NCI-H2081 (cell line): ENCODE data around the gene AIG1.
"Not testable (repeated sequence)": the region's sequence is repeated elsewhere in the genome, so short reads cannot be mapped to it uniquely, and the experiment has no call there.

ENCODE experiments used
- DNase-seq, 2 experiments: peaks; one replicate each; lab custom pipeline; 2025; lab: John Stamatoyannopoulos, UW

Gene AIG1

GRCh38 chr6:143060806-143061596 is at the start of gene AIG1:
Gene AIG1 (plus strand): TSS chr6:143060889. CDS start chr6:143060926, 37 bp downstream.
- DNase-seq, result peak; percentile 27 to 54

GRCh38 chr6:143014764-143015163 is 45.9 kb upstream of the AIG1 start:
- no peak for DNase-seq

GRCh38 chr6:143015300-143015706 is 45.4 kb upstream of the AIG1 start:
- DNase-seq, result no peak

- no peak for DNase-seq
These were observed 41.7 kb upstream of the AIG1 start for GRCh38 chr6:143018955-143019354.

- DNase-seq, result not testable (repeated sequence)
These were observed 39.8 kb upstream of the AIG1 start for GRCh38 chr6:143020862-143021261.

GRCh38 chr6:143021543-143021942 is 39.1 kb upstream of the AIG1 start:
- DNase-seq, result no peak

GRCh38 chr6:143022587-143022986 is 38.1 kb upstream of the AIG1 start:
- DNase-seq, result no peak

- no peak for DNase-seq
These were observed 37.0 kb upstream of the AIG1 start for GRCh38 chr6:143023695-143024094.

- DNase-seq, result no peak
These were observed 35.7 kb upstream of the AIG1 start for GRCh38 chr6:143024977-143025376.

- DNase-seq, result no peak
These were observed 33.8 kb upstream of the AIG1 start for GRCh38 chr6:143026696-143027449.

GRCh38 chr6:143034689-143035334 is 25.9 kb upstream of the AIG1 start:
- no peak for DNase-seq

GRCh38 chr6:143037470-143037869 is 23.2 kb upstream of the AIG1 start:
- DNase-seq, result no peak

- DNase-seq, result no peak
These were observed 21.9 kb upstream of the AIG1 start for GRCh38 chr6:143038833-143039232.

GRCh38 chr6:143039548-143039947 is 21.1 kb upstream of the AIG1 start:
- DNase-seq, result no peak

- DNase-seq, result no peak
These were observed 20.7 kb upstream of the AIG1 start for GRCh38 chr6:143040018-143040417.

GRCh38 chr6:143044345-143044744 is 16.3 kb upstream of the AIG1 start:
- not testable (repeated sequence) for DNase-seq

GRCh38 chr6:143049611-143050010 is 11.1 kb upstream of the AIG1 start:
- no peak for DNase-seq

GRCh38 chr6:143050509-143050908 is 10.2 kb upstream of the AIG1 start:
- DNase-seq, result no peak

GRCh38 chr6:143052282-143052681 is 8.4 kb upstream of the AIG1 start:
- no peak for DNase-seq

- DNase-seq, result no peak
These were observed 6.8 kb upstream of the AIG1 start for GRCh38 chr6:143053856-143054255.

GRCh38 chr6:143054329-143054728 is 6.4 kb upstream of the AIG1 start:
- no peak for DNase-seq

GRCh38 chr6:143055213-143055612 is 5.5 kb upstream of the AIG1 start:
- DNase-seq, result no peak

GRCh38 chr6:143055891-143056290 is 4.8 kb upstream of the AIG1 start:
- DNase-seq, result no peak
